SHP77 treated with DMSO at 0.1 percent for 48 hours (cell line): ENCODE measurements around the gene SIGLEC15.

ENCODE experiments used
- DNase-seq: peaks from one replicate; lab custom pipeline; 2025; lab: John Stamatoyannopoulos, UW

The SIGLEC15 gene

DNA sequence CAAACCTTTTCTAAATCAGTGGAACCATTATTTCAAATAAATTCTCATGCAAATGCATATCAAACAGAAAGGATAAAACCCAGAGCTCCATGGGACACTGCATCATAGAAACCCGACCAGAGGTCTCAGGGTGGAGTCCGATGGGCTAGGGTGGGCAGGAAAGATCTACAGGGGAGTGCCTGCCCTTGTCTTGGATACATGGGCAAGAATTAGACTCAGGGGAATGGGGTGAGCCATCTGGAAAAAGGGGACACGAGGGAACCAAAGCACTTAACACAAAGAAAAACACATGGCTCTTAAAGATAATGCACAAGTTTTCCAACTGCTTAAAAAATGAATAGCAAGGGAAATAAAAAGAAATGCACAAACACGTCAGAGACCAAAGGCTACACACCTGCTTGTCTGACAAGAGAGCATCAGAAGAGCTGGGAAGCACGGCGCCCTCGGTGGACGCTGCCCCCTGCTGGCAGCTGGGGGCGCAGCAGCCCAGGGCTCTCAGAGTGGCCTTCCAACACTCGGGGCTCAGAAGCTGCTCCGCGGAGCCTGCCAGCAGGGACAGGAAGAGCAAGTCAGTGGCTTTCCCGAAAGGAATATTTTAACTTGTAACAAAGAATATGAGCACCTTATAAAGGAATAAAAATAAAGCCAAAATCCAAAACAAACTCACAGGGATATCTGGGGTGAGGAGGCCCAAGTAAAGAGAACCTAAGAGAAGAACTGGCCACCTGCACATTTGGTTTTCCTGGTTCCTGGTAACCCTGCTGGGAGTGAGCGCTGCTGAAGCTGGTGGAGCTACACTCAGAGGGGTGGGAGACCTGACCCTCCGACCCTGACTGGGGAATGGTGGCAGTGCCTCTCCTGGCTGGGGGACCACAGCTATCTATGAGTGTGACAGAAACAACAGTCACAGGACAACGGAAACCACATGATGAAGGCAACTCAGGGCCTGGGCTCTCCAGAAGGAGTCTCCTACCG is 54.5 kb downstream of the SIGLEC15 start:
- DNase-seq = peak; percentile 14

DNA sequence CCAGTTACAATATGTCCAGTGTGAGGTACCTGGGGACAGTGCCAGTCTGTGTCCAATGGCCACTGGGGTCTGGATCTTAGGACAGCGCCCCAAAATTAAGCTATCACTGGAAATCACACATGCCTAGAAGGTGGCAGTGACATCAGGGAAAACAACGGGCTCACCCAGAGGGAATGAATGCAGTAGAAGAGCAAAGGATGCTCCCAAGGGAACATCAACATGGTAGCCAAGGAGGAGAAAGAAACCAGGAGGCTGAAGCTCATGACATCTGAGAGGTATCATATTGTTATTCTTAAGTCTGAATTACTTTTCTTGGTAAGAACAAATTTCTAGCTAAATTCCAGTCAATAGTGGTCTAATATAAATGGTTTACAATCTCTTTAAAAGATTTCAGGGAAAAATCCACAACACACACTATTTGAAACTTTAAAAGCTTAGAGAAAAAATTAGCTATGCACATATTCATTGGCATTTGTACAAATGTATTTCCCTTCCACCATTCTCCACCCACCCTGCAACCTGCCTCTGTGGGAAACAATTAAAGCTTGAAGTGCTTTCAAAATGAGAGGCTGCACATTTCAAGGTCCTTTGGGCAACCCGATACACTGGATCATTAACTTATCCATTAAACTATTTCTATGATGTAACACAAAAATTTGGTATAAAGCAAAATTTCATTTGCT is 55.5 kb downstream of the SIGLEC15 start:
- DNase-seq = no peak

DNA sequence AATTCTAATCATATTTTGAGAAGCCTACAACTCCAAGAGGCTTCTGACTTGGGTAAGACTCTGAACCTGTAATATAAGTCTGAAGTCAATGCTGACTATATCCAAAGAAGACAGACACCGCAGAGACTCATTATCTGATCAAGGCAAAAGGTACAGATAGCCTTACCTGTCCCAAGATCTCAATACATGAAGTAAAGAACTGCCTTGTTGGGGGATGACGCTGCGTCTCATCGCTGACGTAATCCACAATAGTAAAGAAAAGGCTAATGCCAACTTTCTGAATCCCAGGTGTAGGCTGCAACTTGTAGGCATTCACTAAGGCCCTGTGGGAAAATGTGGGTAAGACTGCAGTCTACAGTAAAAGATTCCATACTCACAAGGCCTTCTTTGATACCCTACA is 62.1 kb downstream of the SIGLEC15 start:
- DNase-seq = no peak

DNA sequence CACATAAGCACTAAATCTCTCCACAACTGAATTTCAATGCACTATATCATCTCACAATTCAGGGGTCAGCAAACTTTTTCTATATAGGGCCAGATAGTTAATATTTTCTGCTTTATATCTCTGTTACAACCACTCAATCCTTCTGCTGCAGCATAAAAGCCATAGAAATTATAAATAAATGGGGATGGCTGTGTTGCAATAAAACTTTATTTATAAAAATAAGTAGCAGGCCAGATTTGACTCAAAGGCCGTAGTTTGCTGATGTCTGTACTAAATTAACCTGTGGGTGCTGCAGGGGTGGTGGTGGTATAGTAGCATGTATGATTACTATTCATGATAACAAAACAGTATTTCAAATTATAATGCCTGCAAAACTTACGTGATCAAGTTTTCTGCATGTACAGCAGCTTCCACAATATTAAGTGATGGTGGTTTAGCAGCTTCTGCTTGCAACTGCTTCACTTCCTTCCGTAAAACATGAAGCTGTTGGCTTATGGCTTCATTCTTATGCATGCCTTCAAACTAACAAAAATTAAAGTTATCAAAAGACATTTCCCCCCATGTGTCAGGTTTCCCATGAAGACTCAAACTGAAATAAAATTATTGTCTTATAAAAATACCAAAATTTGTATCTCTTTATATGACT is 64.1 kb downstream of the SIGLEC15 start:
- no peak for DNase-seq

DNA sequence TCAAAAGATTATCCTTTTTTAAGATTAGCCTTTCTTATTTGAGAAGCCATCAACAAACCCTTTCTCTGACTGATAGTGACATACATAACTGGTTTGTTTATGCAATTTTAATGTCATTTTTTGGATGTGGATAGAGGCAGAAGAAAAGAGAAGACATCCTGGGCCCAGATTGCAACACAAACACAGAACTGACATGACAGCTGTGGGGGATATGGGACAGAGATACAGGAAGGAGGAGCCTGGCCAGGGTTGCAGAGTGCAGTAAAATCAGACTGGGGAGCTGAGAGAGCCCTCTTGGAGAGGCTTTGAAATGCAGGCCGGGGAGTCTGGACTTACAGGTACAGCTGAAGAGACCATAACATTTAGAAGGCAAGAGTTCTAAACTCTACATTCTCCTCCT is 65.1 kb downstream of the SIGLEC15 start:
- no peak for DNase-seq

DNA sequence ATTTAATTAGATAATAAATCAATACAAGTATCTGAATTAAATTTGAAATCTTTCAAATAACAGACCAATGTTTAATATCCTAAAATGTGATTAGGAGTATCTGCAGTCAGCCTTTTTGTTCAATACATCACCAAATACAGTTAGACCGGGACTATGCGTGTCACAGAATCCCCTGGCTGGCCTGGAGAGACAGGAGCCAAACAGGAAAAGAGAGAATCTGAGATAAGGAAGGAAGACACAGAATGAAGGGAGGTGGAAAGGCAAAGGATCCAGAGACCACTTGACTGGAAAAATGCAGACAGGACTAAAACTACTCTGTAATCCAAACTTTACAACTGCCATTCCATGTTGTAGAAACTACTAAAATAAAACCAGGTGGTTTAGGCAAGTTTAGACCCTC is 66.3 kb downstream of the SIGLEC15 start:
- no peak for DNase-seq
